BE2C (cell line): ENCODE measurements around the gene ESRRG.

Experiments
- DNase-seq: peaks from one replicate; pipeline ENCODE4 v3.0.0-alpha.2; 2020
- H3K27me3 ChIP-seq: fragments of 250-450 bp; sonication (Bioruptor Pico); 2 replicates; pipeline ENCODE4 v1.5.1; 2020; ENCODE audit warnings: mild to moderate bottlenecking
- H3K36me3 ChIP-seq: fragments of 250-450 bp; sonication (Bioruptor Pico); 2 replicates; pipeline ENCODE4 v1.5.1; 2020; ENCODE audit warnings: mild to moderate bottlenecking
- H3K4me1 ChIP-seq: fragments of 250-450 bp; sonication (Bioruptor Pico); 2 replicates; pipeline ENCODE4 v1.5.1; 2020
- H3K4me3 ChIP-seq: 2 replicates; pipeline ENCODE4 v1.5.1; 2011; ENCODE audit warnings: low read depth, low read length
- H3K9me3 ChIP-seq: fragments of 250-450 bp; sonication (Bioruptor Pico); 2 replicates; pipeline ENCODE4 v1.5.1; 2020
- TF ChIP-seq, protein P1 (sequence below): IDR thresholded peaks from 2 replicates; pipeline ENCODE4 v1.5.1; 2012; ENCODE audit warnings: mild to moderate bottlenecking, low read depth, low read length

ESRRG gene

DNA sequence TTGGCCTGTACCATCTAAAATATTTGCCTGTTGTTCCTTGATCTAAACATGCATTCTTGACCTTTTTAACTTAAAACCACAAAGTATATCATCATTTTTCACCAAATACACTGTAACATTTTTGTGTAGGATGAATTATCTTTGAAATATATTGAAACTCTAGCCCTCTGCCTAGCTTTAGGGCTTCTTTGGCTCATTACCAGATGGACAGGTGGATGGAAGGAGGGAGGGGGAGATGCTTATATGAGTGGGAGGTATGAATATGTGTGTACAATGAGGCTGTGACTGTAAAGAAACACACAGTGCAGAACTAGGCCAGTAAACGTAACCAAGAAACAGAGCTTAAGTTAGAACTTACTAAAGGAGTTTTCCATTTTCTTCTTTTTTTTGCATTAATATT, 118.5 kb downstream of the ESRRG start:
- H3K36me3 ChIP-seq = no peaks in the 10 kb centered on the region; the same call in 1 of the 2 replicates
- TF ChIP-seq, protein P1, sequence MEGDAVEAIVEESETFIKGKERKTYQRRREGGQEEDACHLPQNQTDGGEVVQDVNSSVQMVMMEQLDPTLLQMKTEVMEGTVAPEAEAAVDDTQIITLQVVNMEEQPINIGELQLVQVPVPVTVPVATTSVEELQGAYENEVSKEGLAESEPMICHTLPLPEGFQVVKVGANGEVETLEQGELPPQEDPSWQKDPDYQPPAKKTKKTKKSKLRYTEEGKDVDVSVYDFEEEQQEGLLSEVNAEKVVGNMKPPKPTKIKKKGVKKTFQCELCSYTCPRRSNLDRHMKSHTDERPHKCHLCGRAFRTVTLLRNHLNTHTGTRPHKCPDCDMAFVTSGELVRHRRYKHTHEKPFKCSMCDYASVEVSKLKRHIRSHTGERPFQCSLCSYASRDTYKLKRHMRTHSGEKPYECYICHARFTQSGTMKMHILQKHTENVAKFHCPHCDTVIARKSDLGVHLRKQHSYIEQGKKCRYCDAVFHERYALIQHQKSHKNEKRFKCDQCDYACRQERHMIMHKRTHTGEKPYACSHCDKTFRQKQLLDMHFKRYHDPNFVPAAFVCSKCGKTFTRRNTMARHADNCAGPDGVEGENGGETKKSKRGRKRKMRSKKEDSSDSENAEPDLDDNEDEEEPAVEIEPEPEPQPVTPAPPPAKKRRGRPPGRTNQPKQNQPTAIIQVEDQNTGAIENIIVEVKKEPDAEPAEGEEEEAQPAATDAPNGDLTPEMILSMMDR = no peak
- peaks cover 50% of the 10 kb centered on the region for H3K4me1 ChIP-seq
- H3K9me3 ChIP-seq = no peaks in the 10 kb centered on the region
- H3K27me3 ChIP-seq = no peaks in the 10 kb centered on the region
- H3K4me3 ChIP-seq = no peak overlapping the region
- DNase-seq = no peak

DNA sequence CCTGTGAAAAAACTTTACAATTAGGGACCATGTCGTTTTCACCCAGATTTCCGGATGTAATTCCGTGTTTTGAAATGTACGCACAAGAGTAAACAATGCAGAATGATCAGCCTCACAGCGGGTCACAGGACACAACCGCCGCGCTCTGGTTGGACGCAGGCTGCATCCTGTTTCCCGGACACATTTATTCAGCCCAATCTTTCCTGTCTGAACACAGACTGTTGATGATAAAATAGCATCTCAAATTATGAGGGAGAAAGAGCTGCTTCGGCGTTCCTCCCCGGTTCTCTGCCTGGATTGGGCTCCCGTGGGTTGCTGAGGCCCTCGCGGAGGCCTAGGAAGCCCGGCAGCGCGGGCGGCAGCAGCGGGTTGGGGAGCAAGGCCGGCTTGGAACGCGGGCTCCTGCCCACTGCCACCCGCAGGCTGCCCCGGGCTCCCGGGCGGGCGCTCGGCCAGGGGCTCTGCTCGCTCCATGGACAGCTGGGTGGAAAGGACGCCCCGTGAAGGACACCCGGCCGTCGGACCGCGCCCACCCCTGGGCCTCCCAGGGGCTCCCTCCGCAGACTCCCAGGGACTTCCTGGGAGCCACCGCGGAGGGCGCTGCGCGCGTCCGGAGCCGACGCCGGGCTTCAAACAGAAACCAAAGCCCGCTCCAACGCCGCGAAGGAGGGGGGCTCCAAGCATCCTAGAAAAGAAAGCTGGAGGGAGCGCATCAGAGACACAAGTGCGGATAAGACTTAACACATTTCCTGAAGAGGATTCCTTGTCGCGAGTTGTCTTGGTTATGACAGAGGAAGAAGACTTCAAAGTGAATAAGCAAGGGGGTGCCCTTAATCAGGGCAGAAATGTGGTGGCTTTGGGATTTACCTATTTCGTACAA, 122.3 kb downstream of the ESRRG start:
- H3K27me3 ChIP-seq = no peaks in the 10 kb centered on the region
- no peaks in the 10 kb centered on the region for H3K36me3 ChIP-seq
- TF ChIP-seq, protein P1 = peak; percentile 65
- H3K4me3 ChIP-seq = peak overlapping the region; percentile 69
- H3K4me1 ChIP-seq = peaks cover 51% of the 10 kb centered on the region
- DNase-seq = peak; percentile 86
- H3K9me3 ChIP-seq = no peaks in the 10 kb centered on the region

DNA sequence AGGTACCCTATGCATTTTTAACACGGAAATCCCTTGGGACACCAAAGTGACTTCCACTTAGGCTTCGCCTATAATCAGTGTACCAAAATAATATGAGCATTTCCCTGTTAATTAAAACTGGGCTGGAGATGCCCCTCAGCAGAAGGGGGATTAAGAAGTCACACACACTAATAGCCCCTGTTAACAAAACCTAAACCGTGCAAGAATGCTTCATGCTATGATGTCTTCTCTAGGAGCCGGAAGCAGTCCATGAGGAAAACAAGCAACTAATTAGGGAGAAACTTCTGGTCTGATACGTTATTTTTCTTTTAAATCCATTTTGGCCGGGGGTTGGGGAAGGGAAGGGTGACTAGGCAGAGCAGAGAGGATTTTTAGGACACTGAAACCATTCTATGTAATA, 123.4 kb downstream of the ESRRG start:
- H3K4me1 ChIP-seq = peaks cover 56% of the 10 kb centered on the region
- H3K4me3 ChIP-seq = peak overlapping the region; percentile 69
- H3K27me3 ChIP-seq = no peaks in the 10 kb centered on the region
- no peaks in the 10 kb centered on the region for H3K9me3 ChIP-seq
- H3K36me3 ChIP-seq = no peaks in the 10 kb centered on the region
- DNase-seq = no peak
- TF ChIP-seq, protein P1 = no peak

DNA sequence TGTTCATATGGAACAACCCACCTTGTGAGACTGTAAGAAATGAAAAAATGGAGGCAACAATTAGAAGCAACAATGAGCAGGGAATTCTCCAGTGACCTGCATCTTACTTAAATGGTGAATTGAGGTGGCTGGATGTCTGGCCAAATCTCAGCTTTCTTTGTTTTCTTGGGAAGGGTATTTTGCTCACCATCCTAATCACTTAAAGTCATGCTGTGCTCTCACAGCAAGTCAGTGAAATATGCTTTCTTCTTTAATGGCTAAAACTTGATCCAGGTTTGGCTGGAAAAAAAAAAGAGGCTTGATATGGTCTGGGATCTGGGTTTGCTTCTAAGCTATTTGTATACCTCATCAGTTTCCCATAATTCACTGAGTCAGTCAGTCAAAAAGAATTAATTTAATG, 124.8 kb downstream of the ESRRG start:
- no peak for DNase-seq
- TF ChIP-seq, protein P1 = no peak
- peaks cover 54% of the 10 kb centered on the region for H3K4me1 ChIP-seq
- peaks cover 3% of the 10 kb centered on the region; the same call in 1 of the 2 replicates for H3K36me3 ChIP-seq
- H3K4me3 ChIP-seq = no peak overlapping the region
- no peaks in the 10 kb centered on the region for H3K9me3 ChIP-seq
- no peaks in the 10 kb centered on the region for H3K27me3 ChIP-seq

DNA sequence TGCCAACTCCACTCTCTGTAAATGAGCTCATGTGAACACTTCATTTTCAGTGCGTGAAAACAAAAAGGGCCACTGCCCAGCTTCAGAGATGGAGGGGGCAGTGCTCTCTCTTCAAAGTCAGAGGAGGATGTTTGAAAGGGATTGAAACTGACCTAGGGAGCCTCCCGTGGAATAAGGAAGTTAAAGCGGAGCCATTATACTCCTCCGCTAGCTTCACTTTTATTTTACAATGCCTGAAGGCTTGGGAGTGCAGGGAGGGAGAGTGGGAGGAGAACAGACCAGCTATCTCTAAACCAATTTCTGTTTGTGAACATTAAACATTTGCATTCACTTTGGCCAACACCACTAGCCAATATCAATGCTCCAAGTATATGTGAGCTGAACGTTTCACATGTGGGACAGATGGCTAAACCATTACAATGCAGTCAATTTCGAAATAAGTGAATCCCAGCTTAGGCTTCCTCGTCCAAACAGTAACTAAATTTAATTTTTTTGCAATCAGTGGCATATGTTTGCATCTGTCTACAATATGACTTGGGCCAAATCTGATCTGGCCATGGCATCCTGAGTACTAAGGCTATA, 126.9 kb downstream of the ESRRG start:
- TF ChIP-seq, protein P1 = no peak; the same call in 1 of the 2 replicates
- Histone ChIP-seq H3K36me3 (peaks cover 10% of the 10 kb centered on the region), H3K4me1 (peaks cover 50% of the 10 kb centered on the region), H3K27me3 (no peaks in the 10 kb centered on the region), H3K4me3 (peak overlapping the region; percentile 56), H3K9me3 (no peaks in the 10 kb centered on the region)
- peak; percentile 46 for DNase-seq

DNA sequence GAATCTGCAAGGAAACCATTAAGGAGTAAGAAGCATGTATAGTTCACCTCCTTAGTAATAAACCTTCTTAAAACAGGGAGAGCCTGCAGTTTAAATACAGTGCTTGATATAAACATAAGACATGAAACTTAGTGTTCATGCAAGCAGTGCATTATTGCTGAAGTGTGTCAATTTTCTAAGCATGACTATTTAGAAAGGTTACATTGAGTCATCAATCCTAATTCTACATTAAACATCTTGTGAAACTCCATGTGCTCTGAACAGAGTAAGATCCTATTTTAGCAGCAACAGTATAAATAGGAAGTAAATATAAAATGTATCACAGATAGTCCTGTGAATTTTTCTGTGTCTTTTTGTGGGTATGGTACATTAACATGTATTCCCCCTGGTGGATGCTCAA, 135.5 kb downstream of the ESRRG start:
- no peak for DNase-seq
- Histone ChIP-seq H3K36me3 (peaks cover 27% of the 10 kb centered on the region), H3K4me3 (no peak overlapping the region), H3K27me3 (no peaks in the 10 kb centered on the region), H3K4me1 (peaks cover 15% of the 10 kb centered on the region), H3K9me3 (no peaks in the 10 kb centered on the region)
- TF ChIP-seq, protein P1 = no peak
